MM.1S (cell line): ENCODE measurements around the gene GPAT3.

Source experiments
- DNase-seq: peaks from one replicate; pipeline ENCODE4 v3.0.0-alpha.2; 2015
- H2AFZ ChIP-seq: fragments of 300-600 bp; sonication (generic); 2 replicates; pipeline ENCODE4 v1.6.0; 2016; ENCODE audit warnings: antibody characterized with exemption, low read length
- H3F3A ChIP-seq: fragments of 300-600 bp; sonication (generic); 2 replicates; pipeline ENCODE4 v1.6.1; 2016; ENCODE audit warnings: mild to moderate bottlenecking, antibody characterized with exemption, low read length, moderate library complexity, mixed read lengths; ENCODE audit not compliant: insufficient read depth
- H3K27ac ChIP-seq: fragments of 300-600 bp; sonication (generic); 2 replicates; pipeline ENCODE4 v1.5.1; 2016; ENCODE audit warnings: mild to moderate bottlenecking, low read length
- H3K27me3 ChIP-seq: fragments of 300-600 bp; sonication (generic); replicated peaks from 2 replicates; pipeline ENCODE4 v1.6.0; 2016; ENCODE audit warnings: low read length; ENCODE audit not compliant: insufficient read depth
- H3K36me3 ChIP-seq: fragments of 300-600 bp; sonication (generic); replicated peaks from 2 replicates; pipeline ENCODE4 v1.6.1; 2016; ENCODE audit warnings: mild to moderate bottlenecking, low read length, mixed read lengths; ENCODE audit not compliant: insufficient read depth
- H3K4me1 ChIP-seq: fragments of 300-600 bp; sonication (generic); 2 replicates; pipeline ENCODE4 v1.6.1; 2016; ENCODE audit warnings: low read length, mixed read lengths
- H3K4me2 ChIP-seq: fragments of 300-600 bp; sonication (generic); 2 replicates; pipeline ENCODE4 v1.6.0; 2016; ENCODE audit warnings: low read depth, low read length
- H3K4me3 ChIP-seq: fragments of 300-600 bp; sonication (generic); 2 replicates; pipeline ENCODE4 v1.5.1; 2016; ENCODE audit warnings: low read length, mixed read lengths
- H3K79me2 ChIP-seq: fragments of 300-600 bp; sonication (generic); 2 replicates; pipeline ENCODE4 v1.6.1; 2016; ENCODE audit warnings: mixed run types, low read length, mixed read lengths
- H3K9ac ChIP-seq: fragments of 300-600 bp; sonication (generic); 2 replicates; pipeline ENCODE4 v1.6.1; 2016; ENCODE audit warnings: low read length, mixed read lengths
- H3K9me2 ChIP-seq: fragments of 300-600 bp; sonication (generic); replicated peaks from 2 replicates; pipeline ENCODE4 v1.6.1; 2016; ENCODE audit warnings: mild to moderate bottlenecking, low read length, mixed read lengths; ENCODE audit not compliant: insufficient read depth
- H3K9me3 ChIP-seq: fragments of 300-600 bp; sonication (generic); replicated peaks from 2 replicates; pipeline ENCODE4 v1.6.1; 2016; ENCODE audit warnings: mild to moderate bottlenecking, low read length, mixed read lengths; ENCODE audit not compliant: insufficient read depth
- H4K20me1 ChIP-seq: fragments of 300-600 bp; sonication (generic); 2 replicates; pipeline ENCODE4 v1.6.1; 2016; ENCODE audit warnings: mild to moderate bottlenecking, low read length, moderate library complexity, mixed read lengths; ENCODE audit not compliant: insufficient read depth
- CTCF ChIP-seq: fragments of 300-600 bp; sonication (generic); IDR thresholded peaks from 2 replicates; pipeline ENCODE4 v1.5.1; 2016; ENCODE audit warnings: antibody characterized with exemption, low read length, mixed read lengths
- EZH2 ChIP-seq: fragments of 300-600 bp; sonication (generic); optimal IDR thresholded peaks from 2 replicates; pipeline ENCODE3; 2017; ENCODE audit warnings: low read depth, mild to moderate bottlenecking, antibody characterized with exemption, low read length, mixed read lengths
- EZH2phosphoT487 ChIP-seq: fragments of 300-600 bp; sonication (generic); IDR thresholded peaks from 2 replicates; pipeline ENCODE4 v1.6.1; 2018; ENCODE audit warnings: antibody characterized with exemption, low read length

The GPAT3 gene

DNA sequence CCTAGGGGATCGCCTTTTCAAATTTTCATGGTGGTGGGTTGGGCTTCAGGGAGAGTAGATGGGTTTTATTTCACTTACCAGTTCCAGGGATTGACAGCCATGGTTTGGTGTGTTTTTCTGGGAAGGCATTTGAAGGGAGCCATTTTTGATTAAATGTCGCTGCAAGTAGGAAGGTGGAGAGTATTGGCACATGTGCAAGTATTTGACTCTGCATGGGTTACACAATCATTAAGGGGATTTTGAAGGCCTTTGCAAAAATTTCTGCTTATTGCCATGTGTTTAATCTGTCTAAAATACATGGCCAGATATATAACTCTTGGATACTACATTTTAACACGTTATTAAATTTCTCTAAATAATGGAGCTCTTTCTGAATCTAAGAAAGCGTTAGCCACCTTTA is 55.1 kb downstream of the GPAT3 start:
- DNase-seq, result no peak
- Histone ChIP-seq H3K9me2 (no peaks in the 10 kb centered on the region), H3K4me1 (no peaks in the 10 kb centered on the region), H3K9ac (no peak overlapping the region), H2AFZ (no peak overlapping the region), H3K27ac (no peak overlapping the region), H4K20me1 (no peaks in the 10 kb centered on the region), H3K27me3 (no peaks in the 10 kb centered on the region), H3K4me3 (no peak overlapping the region), H3K36me3 (no peaks in the 10 kb centered on the region), H3K79me2 (no peaks in the 10 kb centered on the region), H3K4me2 (no peak overlapping the region), H3K9me3 (no peaks in the 10 kb centered on the region), H3F3A (no peaks in the 10 kb centered on the region)
- TF ChIP-seq EZH2 (no peak), EZH2phosphoT487 (no peak), CTCF (no peak)

- Histone ChIP-seq H3K27me3 (no peaks in the 10 kb centered on the region), H3F3A (no peaks in the 10 kb centered on the region), H4K20me1 (no peaks in the 10 kb centered on the region), H3K4me2 (no peak overlapping the region), H3K9ac (no peak overlapping the region), H2AFZ (no peak overlapping the region), H3K9me3 (no peaks in the 10 kb centered on the region), H3K27ac (no peak overlapping the region), H3K4me1 (no peaks in the 10 kb centered on the region), H3K79me2 (no peaks in the 10 kb centered on the region), H3K9me2 (no peaks in the 10 kb centered on the region), H3K36me3 (no peaks in the 10 kb centered on the region), H3K4me3 (no peak overlapping the region)
- DNase-seq, result no peak
- no peak for TF ChIP-seq EZH2
- TF ChIP-seq EZH2phosphoT487, result no peak
- no peak for TF ChIP-seq CTCF
Observed at GRCh38 chr4:83591730-83592129, 55.8 kb downstream of the GPAT3 start.

- no peaks in the 10 kb centered on the region for H3K79me2 ChIP-seq
- TF ChIP-seq CTCF (no peak), EZH2 (no peak), EZH2phosphoT487 (no peak)
- no peaks in the 10 kb centered on the region for H4K20me1 ChIP-seq
- H3K9me3 ChIP-seq, result no peaks in the 10 kb centered on the region
- DNase-seq, result no peak
- H3K4me3 ChIP-seq, result no peak overlapping the region
- H3K9ac ChIP-seq, result no peak overlapping the region
- H3K4me1 ChIP-seq, result no peaks in the 10 kb centered on the region
- H3K9me2 ChIP-seq, result no peaks in the 10 kb centered on the region
- no peak overlapping the region for H3K27ac ChIP-seq
- H3K27me3 ChIP-seq, result no peaks in the 10 kb centered on the region
- 0 out of 2 replicates have a peak overlapping the region, but pooled peaks have one; percentile 14 for H2AFZ ChIP-seq
- no peaks in the 10 kb centered on the region for H3K36me3 ChIP-seq
- no peak overlapping the region for H3K4me2 ChIP-seq
- no peaks in the 10 kb centered on the region for H3F3A ChIP-seq
Observed at GRCh38 chr4:83599183-83599582, 63.3 kb downstream of the GPAT3 start.
